CD4-positive, alpha-beta T cell treated with Interleukin-2 at 100 ng/mL for 4 hours (primary cell): Measurements from ENCODE around the gene MAML2.
"Not testable (repeated sequence)": the region's sequence is repeated elsewhere in the genome, so short reads cannot be mapped to it uniquely, and the experiment has no call there.

Experiments
- DNase-seq: peaks from one replicate; pipeline ENCODE4 v3.0.0-alpha.2; 2020; ENCODE audit warnings: low spot score

The MAML2 gene

GRCh38 chr11:96292291-96293010 is 50.5 kb downstream of the MAML2 start:
- DNase-seq: no peak

DNA sequence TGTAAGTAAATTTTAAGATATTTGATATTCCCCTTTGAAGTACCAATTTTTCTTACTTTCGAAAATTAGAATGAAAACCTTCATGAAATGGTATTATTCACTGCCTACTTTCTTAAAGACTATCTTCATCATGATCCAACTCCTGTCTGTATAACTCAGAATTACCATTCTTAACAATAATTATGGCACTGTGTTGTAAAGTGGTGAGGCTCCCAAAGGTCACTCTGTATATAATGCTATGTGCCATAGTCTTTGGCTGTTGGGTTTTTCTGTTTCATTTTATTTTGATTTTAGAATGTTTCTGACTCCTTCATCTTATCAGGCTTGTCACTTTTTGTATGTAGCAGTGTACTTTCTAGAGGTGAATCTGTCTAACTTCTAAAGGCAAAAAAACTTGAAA is 52.4 kb downstream of the MAML2 start:
- no peak for DNase-seq

DNA sequence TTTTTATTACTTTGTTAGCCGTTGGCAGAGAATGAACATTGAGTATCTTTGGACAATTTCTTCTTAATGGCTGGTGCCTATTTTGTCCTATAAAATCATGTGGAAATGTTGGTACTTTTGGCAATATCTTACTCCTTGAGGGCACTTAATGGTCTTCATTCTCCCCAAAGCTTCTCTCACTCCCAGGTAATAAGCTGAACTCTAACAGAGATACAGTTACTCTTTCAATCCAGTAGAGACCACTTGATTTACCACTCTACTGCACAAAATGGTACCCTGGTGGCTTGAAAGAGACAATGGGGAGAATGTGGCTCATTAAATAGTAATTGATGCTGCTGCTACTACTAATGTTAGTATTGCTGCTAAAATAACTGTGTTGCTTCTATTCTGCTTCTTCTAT is 53.0 kb downstream of the MAML2 start:
- no peak for DNase-seq

GRCh38 chr11:96288915-96289314 is 54.1 kb downstream of the MAML2 start:
- DNase-seq: no peak

- DNase-seq: no peak
These were observed 55.1 kb downstream of the MAML2 start for GRCh38 chr11:96287822-96288439.

DNA sequence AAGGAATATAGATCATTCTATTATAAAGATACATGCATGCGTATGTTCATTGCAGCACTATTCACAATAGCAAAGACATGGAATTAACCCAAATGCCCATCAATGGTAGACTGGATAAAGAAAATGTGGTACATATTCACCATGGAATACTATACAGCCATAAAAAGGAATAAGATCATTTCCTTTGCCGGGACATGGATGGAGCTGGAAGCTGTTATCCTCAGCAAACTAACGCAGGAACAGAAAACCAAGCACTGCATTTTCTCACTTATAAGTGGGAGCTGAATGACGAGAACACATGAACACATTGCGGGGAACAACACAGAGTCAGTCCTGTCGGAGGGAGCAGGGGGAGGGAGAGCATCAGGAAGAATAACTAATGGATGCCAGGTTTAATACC is 57.0 kb downstream of the MAML2 start:
- DNase-seq: not testable (repeated sequence)

DNA sequence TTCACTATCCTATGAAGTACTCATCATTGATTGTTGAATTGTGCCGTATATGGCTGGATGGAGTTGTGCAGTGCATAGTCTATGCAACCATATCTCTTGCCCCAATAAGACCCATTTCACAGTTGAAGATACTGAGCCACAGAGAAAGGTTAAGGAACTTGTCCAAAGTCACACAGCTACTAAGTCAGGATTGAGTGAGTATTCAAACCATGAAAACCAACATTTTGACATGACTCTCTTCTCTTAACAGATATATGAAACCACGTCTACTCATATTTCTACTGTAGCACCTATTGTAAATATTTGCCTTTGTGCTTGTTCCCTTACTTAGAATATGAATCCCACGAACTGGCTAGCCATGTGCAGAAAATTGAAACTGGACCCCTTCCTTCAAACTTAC is 58.1 kb downstream of the MAML2 start:
- no peak for DNase-seq

DNA sequence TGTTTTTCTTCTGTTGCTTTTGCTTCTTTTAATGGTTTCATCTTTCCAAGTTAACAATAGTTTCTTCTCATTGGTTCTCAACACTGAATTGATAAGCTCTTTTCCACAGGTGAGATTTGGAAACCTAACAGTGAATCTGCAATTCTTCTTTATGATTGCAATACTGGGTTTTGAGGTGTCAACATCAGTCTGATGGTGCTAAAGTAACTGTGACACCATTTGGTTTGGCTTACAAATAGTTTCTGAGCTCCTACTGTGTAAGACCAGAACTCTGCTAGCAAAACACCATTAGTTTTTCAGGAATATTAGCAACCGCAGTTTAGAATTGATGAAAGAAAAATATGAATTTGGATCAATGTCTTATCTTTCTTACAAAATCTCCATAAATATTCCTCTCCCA is 58.6 kb downstream of the MAML2 start:
- DNase-seq: no peak

- DNase-seq: no peak
These were observed 60.3 kb downstream of the MAML2 start for GRCh38 chr11:96282625-96283220.

DNA sequence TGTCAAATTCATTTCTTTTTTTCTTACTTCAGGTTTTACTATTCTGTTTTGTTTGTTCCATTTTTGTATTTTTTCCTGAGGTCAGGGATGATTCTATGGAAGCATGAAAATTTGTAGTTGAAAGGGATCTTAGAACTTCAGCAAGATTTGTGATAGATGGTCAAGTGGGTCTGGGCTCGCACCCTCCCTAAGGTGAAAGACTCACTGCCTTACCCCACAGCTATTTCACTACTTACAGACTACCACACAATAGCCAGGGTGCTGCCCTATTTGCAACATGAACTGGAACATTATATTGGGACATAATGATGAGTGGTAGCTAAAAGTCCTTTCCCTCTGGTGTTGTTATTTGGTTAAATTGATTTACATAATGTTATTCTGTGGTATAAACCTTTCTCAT is 62.6 kb downstream of the MAML2 start:
- DNase-seq: no peak

GRCh38 chr11:96279896-96280290 is 63.1 kb downstream of the MAML2 start:
- no peak for DNase-seq

DNA sequence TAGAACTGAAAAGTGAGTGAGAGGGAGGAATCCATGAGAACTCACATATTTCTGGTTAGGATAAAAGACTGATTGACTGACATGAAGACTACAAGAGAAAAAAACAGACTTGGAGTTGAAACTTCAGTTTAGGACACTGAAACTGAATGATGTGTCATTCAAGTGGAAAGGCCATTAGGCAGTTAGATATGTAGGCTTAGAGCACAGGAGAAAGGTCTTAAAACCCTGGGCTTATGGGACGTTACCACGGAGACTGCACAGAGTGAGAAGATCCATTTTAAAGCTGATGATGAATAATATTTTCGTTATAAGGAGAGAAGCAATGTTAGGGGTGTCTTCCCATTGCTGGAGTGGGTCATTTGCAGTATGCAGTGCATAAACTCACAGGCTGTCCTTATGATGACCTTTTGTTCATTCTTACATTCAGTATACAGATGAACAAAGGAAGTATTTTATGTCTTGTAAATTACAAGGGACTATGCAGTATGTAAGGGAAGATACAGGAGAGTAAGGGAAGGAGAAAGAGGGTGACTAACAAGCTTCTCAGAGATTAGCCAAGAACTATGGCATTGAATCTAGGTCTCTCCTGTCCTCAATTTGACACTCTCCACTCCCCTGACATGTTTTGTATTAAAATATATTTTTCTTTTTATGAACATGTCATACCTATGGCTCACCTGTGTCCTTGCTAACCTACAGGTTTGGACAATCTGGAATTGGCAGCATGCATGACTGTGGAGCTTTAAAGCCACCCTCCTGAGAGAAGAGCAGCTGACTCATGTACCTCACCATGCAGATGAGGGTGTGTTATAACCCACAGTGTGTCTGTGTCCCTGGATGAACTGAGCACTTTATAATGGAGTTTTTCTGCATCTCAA is 63.7 kb downstream of the MAML2 start:
- no peak for DNase-seq

DNA sequence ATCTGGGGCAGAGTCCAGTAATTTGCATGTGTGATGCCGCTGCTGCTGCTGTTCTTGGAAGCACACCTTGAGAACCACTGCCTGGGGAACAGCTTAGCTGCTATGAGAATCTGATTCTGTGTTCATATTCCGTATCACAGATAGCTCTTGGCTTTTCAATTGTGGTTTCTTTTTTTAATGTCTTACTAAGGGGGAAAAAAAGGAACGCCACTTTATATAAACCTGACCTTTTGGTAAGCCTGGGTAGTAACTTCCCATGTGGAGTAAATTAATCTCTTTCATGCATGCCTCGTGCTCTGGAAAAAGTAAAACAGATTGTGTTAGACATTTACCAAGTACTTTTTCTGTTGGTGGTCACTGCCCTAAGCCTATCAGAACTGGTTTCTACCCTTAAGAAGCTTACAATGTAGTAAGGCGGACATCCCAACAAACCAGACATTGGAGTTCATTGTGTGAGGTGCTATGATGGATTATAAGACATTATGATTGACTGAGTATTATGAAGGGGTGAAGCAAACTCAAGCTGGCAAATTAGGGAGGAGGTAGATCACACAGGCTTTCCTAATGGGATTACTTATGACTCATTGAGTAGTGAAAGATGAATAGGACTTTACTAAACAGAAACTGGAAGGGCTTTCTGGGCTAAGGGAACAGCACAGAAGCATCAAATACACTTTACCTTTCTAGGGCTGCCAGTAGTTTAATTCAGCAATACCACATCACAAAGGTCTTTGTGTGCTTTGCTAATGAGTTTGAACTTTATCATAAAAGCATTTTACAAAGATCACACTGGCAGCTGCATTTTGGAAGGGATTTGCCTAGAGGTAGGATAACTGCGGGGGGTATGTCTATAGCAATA is 64.7 kb downstream of the MAML2 start:
- DNase-seq: no peak

DNA sequence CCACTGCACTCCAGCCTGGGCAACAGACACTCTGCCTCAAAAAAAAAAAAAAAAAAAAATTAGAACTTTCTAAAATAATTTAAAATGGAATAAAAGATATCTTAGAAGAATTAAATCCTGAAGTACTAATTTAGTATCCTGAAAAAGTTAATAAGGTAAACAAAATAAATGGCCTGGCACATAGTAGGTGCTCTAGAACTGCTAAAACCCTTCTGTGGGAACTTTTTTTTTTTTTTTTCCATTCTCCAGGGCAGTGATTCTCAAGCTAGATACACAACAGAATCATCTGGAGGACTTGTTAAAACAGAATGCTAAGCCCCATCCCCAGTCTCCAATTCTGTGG is 65.3 kb downstream of the MAML2 start:
- DNase-seq: no peak

DNA sequence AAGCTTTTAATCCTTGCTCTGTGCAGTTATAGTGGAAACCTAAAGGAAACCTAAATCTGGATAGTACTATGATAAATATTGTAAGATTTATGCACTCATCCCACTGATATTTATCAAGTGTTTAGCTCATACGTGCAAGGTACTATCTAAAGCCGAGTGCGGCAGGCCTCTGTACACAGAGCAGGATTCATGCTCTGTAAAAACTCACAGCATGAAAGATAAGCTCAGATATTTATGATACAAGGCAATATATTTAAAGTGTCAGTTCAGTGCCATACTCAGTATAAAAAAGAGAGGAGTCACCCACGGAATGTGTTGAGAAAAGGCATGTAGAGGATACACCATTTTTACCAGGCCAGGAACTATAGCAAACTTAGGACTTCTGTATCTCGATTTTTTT is 66.2 kb downstream of the MAML2 start:
- no peak for DNase-seq

- DNase-seq: no peak
These were observed 67.0 kb downstream of the MAML2 start for GRCh38 chr11:96275801-96276594.

DNA sequence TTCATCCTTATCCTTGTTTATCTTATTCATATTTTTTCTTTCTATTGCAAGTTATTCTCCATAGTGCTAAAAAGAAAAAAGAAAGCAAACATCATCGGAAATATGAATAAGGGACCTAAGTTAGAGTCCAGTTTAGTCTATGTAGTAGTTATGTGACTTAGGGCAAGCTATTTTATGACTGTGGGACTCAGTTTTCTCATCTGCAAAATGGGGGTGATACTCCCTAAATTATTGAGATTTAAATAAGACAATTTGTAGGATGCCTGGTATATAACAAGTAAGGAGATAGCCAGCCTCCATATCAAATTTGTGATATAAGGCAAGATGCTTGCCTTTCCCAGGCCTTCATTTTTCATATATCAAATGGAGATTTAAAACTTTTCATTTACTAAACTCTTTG is 69.5 kb downstream of the MAML2 start:
- no peak for DNase-seq

- DNase-seq: peak; percentile 64
These were observed 70.3 kb downstream of the MAML2 start for GRCh38 chr11:96272529-96273222.

- DNase-seq: no peak
These were observed 71.2 kb downstream of the MAML2 start for GRCh38 chr11:96271777-96272176.

GRCh38 chr11:96271352-96271751 is 71.6 kb downstream of the MAML2 start:
- not testable (repeated sequence) for DNase-seq
